ENCODE data around the gene USP17L28.
"Not testable (repeated sequence)": the region's sequence is repeated elsewhere in the genome, so short reads cannot be mapped to it uniquely, and the experiment has no call there.

Gene USP17L28

DNA sequence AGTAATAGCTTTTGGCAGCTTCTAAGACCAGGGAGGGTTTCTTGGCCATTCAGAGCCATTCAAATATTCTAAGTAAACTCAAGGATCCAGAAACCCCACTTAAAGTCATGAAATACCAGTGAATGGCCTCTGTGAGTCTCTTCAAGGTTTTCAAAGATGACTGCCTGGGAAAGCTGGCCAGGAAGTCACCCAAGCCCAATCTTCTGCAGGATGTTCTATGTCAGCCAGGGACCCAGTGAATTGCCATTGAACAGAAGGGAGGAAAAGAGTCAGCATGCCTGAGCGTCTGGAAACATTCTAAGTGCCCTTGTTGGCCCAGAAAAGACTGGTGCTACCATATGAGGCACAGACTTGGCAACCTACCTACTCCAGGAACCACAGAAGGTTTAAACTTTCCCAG is 31.2 kb downstream of the USP17L28 start:
- H3K27ac ChIP-seq (ENCODE audit: insufficient read depth, low read depth, low read length, poor library complexity, severe bottlenecking); H3K27me3 ChIP-seq (ENCODE audit: control insufficient read depth, insufficient read depth, low read length, poor library complexity, severe bottlenecking); H3K36me3 ChIP-seq (ENCODE audit: control insufficient read depth, insufficient read depth, low read length); H3K9me3 ChIP-seq (ENCODE audit: control insufficient read depth, low read length); H3K4me3 ChIP-seq (ENCODE audit: insufficient read depth, low read depth, low read length); H3K4me1 ChIP-seq (ENCODE audit: control insufficient read depth, insufficient read depth, low read length): not testable (repeated sequence)
- WGBS, 2 experiments: 51 to 58% methylated on average over 1 of the region's 1 CpG

DNA sequence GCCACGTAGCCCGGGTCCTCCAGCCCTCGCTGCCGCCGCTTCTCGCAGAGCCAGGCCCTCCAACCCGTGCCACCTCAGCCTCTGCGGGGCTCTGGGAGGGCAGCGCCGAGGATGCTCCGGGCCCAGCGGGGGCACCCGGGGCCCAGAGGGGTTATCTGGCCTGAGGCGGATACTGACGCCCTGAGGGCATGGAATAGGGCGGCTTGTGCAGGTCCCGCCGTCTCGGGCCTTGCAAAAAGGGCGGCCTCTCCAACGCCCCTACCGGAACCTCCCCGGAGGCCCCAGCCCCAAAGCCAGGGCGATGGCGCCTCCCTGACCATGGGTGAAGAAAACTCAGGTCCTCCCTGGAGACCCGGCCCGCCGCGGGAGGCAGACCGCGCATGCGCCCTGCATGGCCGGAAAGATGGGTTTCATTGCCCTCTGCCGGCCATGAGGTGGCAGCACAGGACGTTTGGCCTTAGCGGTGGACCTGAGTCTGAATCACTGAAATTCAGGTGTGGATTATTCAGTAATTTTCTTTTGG is 32.4 kb downstream of the USP17L28 start:
- not testable (repeated sequence) for H3K9me3 ChIP-seq (ENCODE audit: control insufficient read depth, low read length); H3K36me3 ChIP-seq (ENCODE audit: control insufficient read depth, insufficient read depth, low read length); H3K4me1 ChIP-seq (ENCODE audit: control insufficient read depth, insufficient read depth, low read length); H3K4me3 ChIP-seq (ENCODE audit: insufficient read depth, low read depth, low read length); H3K27me3 ChIP-seq (ENCODE audit: control insufficient read depth, insufficient read depth, low read length, poor library complexity, severe bottlenecking); H3K27ac ChIP-seq (ENCODE audit: insufficient read depth, low read depth, low read length, poor library complexity, severe bottlenecking)
- WGBS, 2 experiments: 39 to 51% methylated on average over 26 to 35 of the region's 36 CpGs

DNA sequence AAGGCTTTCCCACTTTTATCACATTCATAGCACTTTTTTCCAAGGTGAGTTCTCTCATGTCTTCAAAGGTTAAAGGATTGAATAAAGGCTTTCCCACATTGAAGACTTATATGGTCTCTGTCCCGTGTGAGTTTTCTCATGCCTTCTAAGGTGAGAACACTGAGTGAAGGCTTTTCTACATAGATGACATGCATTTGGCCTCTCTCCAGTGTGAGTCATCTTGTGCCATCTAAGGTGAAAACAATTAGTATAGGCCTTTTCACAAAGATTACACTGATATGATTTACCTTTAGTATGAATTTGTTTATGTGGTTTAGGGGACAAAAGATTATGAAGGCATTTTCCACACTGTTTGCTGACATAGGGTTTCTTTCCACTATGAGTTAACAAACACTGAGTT is 35.4 kb downstream of the USP17L28 start:
- no peak overlapping the region for H3K27ac ChIP-seq (ENCODE audit: insufficient read depth, low read depth, low read length, poor library complexity, severe bottlenecking)
- H3K4me3 ChIP-seq (ENCODE audit: insufficient read depth, low read depth, low read length): no peak overlapping the region
- no peaks in the 10 kb centered on the region for H3K4me1 ChIP-seq (ENCODE audit: control insufficient read depth, insufficient read depth, low read length)
- H3K36me3 ChIP-seq (ENCODE audit: control insufficient read depth, insufficient read depth, low read length): no peaks in the 10 kb centered on the region
- H3K27me3 ChIP-seq (ENCODE audit: control insufficient read depth, insufficient read depth, low read length, poor library complexity, severe bottlenecking): no peaks in the 10 kb centered on the region
- H3K9me3 ChIP-seq (ENCODE audit: control insufficient read depth, low read length): no peaks in the 10 kb centered on the region
- WGBS, 2 experiments: 52 to 86% methylated on average over 1 of the region's 1 CpG

DNA sequence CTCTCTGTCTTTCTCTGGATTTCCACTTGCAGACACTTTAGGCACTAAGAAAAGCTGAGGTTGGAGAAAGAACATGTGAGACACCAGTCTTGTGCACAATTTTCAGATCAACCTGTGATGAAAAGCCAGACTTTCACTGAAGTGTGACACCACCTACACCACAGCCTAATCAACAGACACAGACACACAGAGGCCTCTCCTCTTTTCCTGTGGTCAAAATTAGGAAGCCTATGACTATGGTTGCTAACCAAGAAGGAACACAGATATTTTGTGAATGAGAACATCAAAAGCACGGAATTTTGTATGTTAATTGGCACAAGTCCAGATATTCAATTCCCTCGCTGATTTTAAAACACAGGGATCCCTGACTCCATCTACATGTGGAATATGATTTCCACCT is 40.3 kb downstream of the USP17L28 start:
- H3K27me3 ChIP-seq (ENCODE audit: control insufficient read depth, insufficient read depth, low read length, poor library complexity, severe bottlenecking); H3K27ac ChIP-seq (ENCODE audit: insufficient read depth, low read depth, low read length, poor library complexity, severe bottlenecking); H3K4me3 ChIP-seq (ENCODE audit: insufficient read depth, low read depth, low read length); H3K9me3 ChIP-seq (ENCODE audit: control insufficient read depth, low read length); H3K4me1 ChIP-seq (ENCODE audit: control insufficient read depth, insufficient read depth, low read length); H3K36me3 ChIP-seq (ENCODE audit: control insufficient read depth, insufficient read depth, low read length): not testable (repeated sequence)
- WGBS, 2 experiments: 83 to 91% methylated on average over 2 of the region's 2 CpGs

All from ectodermal cell (in vitro differentiated cells).